ENCODE results near the gene HCN2. TPM values are rescaled to one million over a fixed set of nuclear protein-coding genes. Genes with fewer than 3 reads are reported as not detected.

The HCN2 gene
- polyA plus RNA-seq, 1 of the 3 experiments (the other 2 are of a cell fraction) = 5.6 TPM

DNA sequence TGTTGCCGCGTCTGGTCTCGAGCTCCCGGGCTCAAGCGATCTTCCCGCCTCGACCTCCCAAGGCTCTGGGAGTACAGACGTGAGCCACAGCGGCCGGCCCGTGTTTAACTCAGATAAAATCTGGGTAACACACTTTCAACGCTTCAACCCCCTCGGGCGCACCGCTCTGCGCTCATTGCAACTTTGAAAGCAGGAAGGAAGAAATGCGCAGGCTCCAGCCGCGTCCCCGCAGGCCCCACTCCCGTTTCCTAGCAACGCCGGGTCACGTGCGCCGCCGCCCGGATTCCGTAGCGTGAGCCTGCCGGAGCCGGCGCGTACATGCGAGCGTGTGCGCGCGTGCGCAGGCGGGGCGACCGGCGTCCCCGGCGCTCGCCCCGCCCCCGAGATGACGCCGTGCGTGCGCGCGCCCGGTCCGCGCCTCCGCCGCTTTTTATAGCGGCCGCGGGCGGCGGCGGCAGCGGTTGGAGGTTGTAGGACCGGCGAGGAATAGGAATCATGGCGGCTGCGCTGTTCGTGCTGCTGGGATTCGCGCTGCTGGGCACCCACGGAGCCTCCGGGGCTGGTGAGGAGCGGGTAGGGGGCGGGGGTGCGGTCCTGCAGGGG is 17.4 kb upstream of the HCN2 start, which contains the start of gene BSG (continued):
- TF ChIP-seq RXRA (IDR thresholded peaks at IDR 0.05; ENCODE audit: borderline replicate concordance, low read depth) = no peak

DNA sequence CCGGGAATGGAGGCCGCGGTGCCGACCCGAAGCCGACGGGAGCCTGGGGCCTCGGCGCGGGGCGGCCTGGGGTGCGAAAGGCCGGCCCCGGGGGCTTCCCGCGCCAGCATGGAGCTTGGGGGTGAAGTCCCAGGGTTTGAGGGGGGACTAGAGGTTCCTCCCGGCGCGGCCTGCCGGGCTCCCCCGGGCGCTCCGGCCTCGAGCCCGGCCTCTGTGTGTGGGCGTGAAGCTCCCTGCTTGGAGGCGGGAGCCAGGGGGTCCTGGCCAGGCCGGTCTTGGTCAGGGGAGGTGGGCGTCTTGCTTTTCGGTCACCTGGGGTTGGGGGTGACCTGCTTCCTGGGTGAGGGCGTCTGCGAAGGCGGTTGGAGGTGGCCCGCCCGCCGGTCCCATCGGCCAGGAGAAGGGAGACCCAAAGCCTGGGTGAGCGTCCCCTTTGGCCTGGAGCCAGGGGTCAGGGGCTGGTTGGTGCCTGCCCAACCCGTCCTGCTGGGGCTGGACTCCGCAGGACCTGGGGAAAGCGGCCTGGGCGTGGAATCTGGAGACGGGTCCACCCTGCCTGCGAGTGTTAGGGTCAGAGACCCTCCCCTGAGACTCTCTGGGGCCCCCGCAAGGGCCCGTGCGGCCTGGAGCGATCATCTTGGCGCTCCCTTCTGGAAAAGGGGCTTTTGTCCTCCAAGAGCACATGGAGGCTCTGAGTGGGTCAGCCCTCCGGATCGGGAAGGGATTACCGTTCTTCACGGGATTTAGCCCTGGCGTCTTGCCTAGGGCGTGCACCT is 16.8 kb upstream of the HCN2 start:
- Histone ChIP-seq H3K79me2 (ENCODE audit: insufficient read depth) (peaks cover 54% of the 10 kb centered on the region), H3K27ac (ENCODE audit: low read depth in 2 of 2, low read length in 1 of 2) (peak overlapping the region; percentile 70 to 85)
- TF ChIP-seq, protein P1, sequence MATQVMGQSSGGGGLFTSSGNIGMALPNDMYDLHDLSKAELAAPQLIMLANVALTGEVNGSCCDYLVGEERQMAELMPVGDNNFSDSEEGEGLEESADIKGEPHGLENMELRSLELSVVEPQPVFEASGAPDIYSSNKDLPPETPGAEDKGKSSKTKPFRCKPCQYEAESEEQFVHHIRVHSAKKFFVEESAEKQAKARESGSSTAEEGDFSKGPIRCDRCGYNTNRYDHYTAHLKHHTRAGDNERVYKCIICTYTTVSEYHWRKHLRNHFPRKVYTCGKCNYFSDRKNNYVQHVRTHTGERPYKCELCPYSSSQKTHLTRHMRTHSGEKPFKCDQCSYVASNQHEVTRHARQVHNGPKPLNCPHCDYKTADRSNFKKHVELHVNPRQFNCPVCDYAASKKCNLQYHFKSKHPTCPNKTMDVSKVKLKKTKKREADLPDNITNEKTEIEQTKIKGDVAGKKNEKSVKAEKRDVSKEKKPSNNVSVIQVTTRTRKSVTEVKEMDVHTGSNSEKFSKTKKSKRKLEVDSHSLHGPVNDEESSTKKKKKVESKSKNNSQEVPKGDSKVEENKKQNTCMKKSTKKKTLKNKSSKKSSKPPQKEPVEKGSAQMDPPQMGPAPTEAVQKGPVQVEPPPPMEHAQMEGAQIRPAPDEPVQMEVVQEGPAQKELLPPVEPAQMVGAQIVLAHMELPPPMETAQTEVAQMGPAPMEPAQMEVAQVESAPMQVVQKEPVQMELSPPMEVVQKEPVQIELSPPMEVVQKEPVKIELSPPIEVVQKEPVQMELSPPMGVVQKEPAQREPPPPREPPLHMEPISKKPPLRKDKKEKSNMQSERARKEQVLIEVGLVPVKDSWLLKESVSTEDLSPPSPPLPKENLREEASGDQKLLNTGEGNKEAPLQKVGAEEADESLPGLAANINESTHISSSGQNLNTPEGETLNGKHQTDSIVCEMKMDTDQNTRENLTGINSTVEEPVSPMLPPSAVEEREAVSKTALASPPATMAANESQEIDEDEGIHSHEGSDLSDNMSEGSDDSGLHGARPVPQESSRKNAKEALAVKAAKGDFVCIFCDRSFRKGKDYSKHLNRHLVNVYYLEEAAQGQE (IDR thresholded peaks at IDR 0.05; ENCODE audit: low read depth, low read length) = no peak
- TF ChIP-seq JUND (IDR thresholded peaks at IDR 0.05) = no peak
- no peak for TF ChIP-seq YY1 (IDR thresholded peaks at IDR 0.05; ENCODE audit: low read depth)
- TF ChIP-seq POLR2AphosphoS5 (IDR thresholded peaks at IDR 0.05; ENCODE audit: low read depth, low read length) = no peak
- no peak for TF ChIP-seq RXRA (IDR thresholded peaks at IDR 0.05; ENCODE audit: borderline replicate concordance, low read depth)
- peak; percentile 23; the same call in 1 of the 2 replicates for TF ChIP-seq NFIC (IDR thresholded peaks at IDR 0.05; ENCODE audit: borderline replicate concordance)

DNA sequence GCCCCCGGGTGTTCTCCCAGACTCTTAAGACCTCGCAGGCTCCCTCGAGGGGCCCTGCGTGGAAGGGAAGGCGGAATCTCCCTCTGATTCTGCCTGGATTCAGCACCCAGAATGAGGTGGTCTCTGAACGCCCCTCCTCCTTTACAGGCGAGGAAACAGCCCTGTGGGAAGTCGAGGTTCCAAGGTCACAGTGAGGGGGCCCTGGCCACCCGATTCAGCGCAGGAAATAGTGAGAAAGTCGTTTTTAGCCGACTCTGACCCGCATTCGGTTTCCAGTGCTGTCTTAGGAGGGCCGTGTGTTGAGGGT is 16.2 kb upstream of the HCN2 start:
- Histone ChIP-seq H3K9me3 (no peaks in the 10 kb centered on the region), H3K9ac (peak overlapping the region; percentile 95), H3K9me2 (no peaks in the 10 kb centered on the region), H3K4me2 (peak overlapping the region; percentile 100), H3K79me2 (ENCODE audit: insufficient read depth) (peaks cover 59% of the 10 kb centered on the region), H2AFZ (ENCODE audit: low read depth) (no peak overlapping the region), H3K4me1 (ENCODE audit: control insufficient read depth in 1 of 2, insufficient read depth in 2 of 2, low read depth in 1 of 2, low read length in 1 of 2) (peaks cover 24 to 32% of the 10 kb centered on the region in 2 experiments; a peak in 3 of 4 replicates), H3K36me3 (replicated peaks in 1 of 2; ENCODE audit: control insufficient read depth in 1 of 2, insufficient read depth in 2 of 2, low read length in 1 of 2) (peaks cover 0 to 6% of the 10 kb centered on the region in 2 experiments), H4K20me1 (ENCODE audit: insufficient read depth) (peaks cover 53% of the 10 kb centered on the region), H3K27me3 (ENCODE audit: insufficient read depth) (no peaks in the 10 kb centered on the region), H3F3A (replicated peaks; ENCODE audit: insufficient read depth) (peaks cover 14% of the 10 kb centered on the region), H3K4me3 (ENCODE audit: low read depth in 2 of 2, low read length in 1 of 2) (peak overlapping the region; percentile 75 to 95), H3K27ac (ENCODE audit: low read depth in 2 of 2, low read length in 1 of 2) (peak overlapping the region; percentile 70 to 85; a peak in 3 of 4 replicates)
- WGBS (ENCODE audit: low lambda C conversion rate) = 9% methylated on average over 8 of the region's 15 CpGs
- DNase-seq = no peak
- CTCF ChIA-PET = interaction anchor here (1.6 to 3.2 kb wide), 2 partner anchors 11 to 63 kb away, joined by 6 to 30 read pairs; no protein-coding TSS in a partner anchor
- POLR2A ChIA-PET = no interaction called here
- no peak for TF ChIP-seq TCF12 (IDR thresholded peaks at IDR 0.05)
- TF ChIP-seq FOXJ3 (CRISPR knock-in tag; IDR thresholded peaks at IDR 0.05) = no peak
- TF ChIP-seq, protein P2, sequence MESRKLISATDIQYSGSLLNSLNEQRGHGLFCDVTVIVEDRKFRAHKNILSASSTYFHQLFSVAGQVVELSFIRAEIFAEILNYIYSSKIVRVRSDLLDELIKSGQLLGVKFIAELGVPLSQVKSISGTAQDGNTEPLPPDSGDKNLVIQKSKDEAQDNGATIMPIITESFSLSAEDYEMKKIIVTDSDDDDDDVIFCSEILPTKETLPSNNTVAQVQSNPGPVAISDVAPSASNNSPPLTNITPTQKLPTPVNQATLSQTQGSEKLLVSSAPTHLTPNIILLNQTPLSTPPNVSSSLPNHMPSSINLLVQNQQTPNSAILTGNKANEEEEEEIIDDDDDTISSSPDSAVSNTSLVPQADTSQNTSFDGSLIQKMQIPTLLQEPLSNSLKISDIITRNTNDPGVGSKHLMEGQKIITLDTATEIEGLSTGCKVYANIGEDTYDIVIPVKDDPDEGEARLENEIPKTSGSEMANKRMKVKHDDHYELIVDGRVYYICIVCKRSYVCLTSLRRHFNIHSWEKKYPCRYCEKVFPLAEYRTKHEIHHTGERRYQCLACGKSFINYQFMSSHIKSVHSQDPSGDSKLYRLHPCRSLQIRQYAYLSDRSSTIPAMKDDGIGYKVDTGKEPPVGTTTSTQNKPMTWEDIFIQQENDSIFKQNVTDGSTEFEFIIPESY (IDR thresholded peaks at IDR 0.05; ENCODE audit: borderline replicate concordance, low read depth) = no peak
- TF ChIP-seq TAF1 (IDR thresholded peaks at IDR 0.05; ENCODE audit: borderline replicate concordance, low read depth, low read length) = no peak
- no peak for TF ChIP-seq RFX5 (IDR thresholded peaks at IDR 0.05; ENCODE audit: low read length)
- TF ChIP-seq, protein P3, sequence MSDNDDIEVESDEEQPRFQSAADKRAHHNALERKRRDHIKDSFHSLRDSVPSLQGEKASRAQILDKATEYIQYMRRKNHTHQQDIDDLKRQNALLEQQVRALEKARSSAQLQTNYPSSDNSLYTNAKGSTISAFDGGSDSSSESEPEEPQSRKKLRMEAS (IDR thresholded peaks at IDR 0.05; ENCODE audit: low read depth) = no peak
- TF ChIP-seq, protein P4, sequence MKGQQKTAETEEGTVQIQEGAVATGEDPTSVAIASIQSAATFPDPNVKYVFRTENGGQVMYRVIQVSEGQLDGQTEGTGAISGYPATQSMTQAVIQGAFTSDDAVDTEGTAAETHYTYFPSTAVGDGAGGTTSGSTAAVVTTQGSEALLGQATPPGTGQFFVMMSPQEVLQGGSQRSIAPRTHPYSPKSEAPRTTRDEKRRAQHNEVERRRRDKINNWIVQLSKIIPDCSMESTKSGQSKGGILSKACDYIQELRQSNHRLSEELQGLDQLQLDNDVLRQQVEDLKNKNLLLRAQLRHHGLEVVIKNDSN (IDR thresholded peaks at IDR 0.05; ENCODE audit: borderline replicate concordance, low read depth) = no peak
- TF ChIP-seq FOXM1 (IDR thresholded peaks at IDR 0.05; ENCODE audit: low read depth) = no peak
- no peak for TF ChIP-seq FOSL2 (IDR thresholded peaks at IDR 0.05; ENCODE audit: borderline replicate concordance, low read depth)
- no peak for TF ChIP-seq NRF1 (IDR thresholded peaks at IDR 0.05; ENCODE audit: low read depth, low read length)

More for the DNA sequence above, 16.8 kb upstream of the HCN2 start:
- POLR2A ChIA-PET = interaction anchor here (0.6 to 1.7 kb wide), 3 partner anchors 11 to 41 kb away, joined by 3 to 8 read pairs (median 3); partner anchors contain the start of gene CDC34
- Histone ChIP-seq H3K4me3 (ENCODE audit: low read depth in 2 of 2, low read length in 1 of 2) (peak overlapping the region; percentile 75 to 95), H2AFZ (ENCODE audit: low read depth) (no peak overlapping the region), H3K9ac (peak overlapping the region; percentile 95), H3F3A (replicated peaks; ENCODE audit: insufficient read depth) (peaks cover 14% of the 10 kb centered on the region), H4K20me1 (ENCODE audit: insufficient read depth) (peaks cover 48% of the 10 kb centered on the region), H3K36me3 (replicated peaks in 1 of 2; ENCODE audit: control insufficient read depth in 1 of 2, insufficient read depth in 2 of 2, low read length in 1 of 2) (peaks cover 0 to 3% of the 10 kb centered on the region in 2 experiments), H3K4me1 (ENCODE audit: control insufficient read depth in 1 of 2, insufficient read depth in 2 of 2, low read depth in 1 of 2, low read length in 1 of 2) (peaks cover 24 to 32% of the 10 kb centered on the region in 2 experiments; a peak in 3 of 4 replicates), H3K27me3 (ENCODE audit: insufficient read depth) (no peaks in the 10 kb centered on the region), H3K9me2 (no peaks in the 10 kb centered on the region), H3K9me3 (no peaks in the 10 kb centered on the region), H3K4me2 (peak overlapping the region; percentile 100)
- 4% methylated on average over 11 of the region's 55 CpGs for WGBS (ENCODE audit: low lambda C conversion rate)
- DNase-seq = peak; percentile 69
- CTCF ChIA-PET = interaction anchor here (0.8 to 1.9 kb wide), 5 partner anchors 11 to 62 kb away, joined by 3 to 7 read pairs (median 4); no protein-coding TSS in a partner anchor
